SW 1271 (cell line): Measurements from ENCODE around the gene TGFB1I1.

Experiments used
- DNase-seq, 2 experiments: peaks; one replicate each; lab custom pipeline; 2025; lab: John Stamatoyannopoulos, UW

Gene TGFB1I1

DNA sequence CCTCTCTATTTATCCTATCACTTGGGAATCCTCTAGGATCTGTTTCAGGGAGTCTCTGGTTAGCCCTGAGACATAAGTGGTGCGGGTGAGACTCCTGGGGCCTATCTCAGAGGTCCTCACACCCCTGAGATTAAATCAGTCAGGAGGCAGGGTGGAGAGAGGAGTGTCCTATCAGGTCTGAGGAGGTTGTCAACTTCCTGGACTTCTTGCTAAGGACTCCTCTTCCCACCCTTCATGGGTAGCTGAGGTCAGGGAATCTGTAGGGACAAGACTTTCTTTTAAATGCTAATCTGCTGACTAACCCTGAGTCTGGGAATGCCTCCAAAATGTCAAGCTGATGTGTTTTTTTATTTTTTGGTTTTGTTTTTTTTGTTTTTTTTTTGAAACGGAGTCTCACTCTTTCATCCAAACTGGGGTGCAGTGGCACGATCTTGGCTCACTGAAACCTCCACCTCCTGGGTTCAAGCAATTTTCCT, 19.3 kb upstream of the TGFB1I1 start:
- DNase-seq = peak in 1 of 2 experiments; percentile 80

DNA sequence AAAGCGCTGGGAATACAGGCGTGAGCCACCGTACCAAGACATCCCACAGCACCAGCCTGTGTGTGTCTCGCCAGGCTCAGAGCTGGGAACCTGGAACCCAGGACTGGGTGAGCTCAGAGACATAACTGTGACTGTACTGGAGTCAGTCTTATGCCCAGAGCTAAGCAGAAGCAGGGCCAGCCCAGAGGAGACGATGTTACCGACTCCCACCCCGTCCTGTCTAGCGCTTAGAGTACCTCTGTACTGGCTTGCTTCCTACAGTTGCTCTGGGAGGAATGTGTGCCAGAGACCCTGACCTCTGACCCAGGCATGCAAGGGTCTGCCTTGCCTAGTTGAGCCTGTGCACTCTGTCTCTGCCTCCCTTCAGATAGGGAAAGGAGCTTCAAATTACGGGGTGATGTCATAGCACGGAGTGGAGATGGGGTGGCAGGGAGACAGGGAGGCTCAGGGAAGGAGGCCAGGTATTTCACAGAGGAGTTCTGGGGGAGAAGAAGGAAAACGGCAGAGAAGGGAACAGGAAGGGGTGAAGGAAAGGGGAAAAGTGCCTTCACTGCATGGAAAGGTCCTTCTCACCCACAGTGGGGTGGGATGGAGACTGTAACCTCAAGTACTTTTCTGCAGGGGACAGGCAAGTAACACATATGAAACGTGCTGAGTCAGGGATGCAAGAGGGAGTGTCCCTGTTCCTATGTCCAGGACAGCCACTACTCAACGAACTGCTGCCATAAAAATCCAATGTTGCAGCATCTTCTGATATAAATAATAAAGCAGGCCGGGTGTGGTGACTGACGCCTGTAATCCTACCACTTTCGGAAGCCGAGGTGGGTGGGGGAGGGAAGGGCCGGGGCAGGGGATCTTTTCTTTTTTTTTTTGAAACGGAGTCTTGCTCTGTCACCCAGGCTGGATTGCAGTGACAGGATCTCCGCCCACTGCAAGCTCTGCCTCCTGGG, 18.4 kb upstream of the TGFB1I1 start:
- peak in 1 of 2 experiments; percentile 57 for DNase-seq

DNA sequence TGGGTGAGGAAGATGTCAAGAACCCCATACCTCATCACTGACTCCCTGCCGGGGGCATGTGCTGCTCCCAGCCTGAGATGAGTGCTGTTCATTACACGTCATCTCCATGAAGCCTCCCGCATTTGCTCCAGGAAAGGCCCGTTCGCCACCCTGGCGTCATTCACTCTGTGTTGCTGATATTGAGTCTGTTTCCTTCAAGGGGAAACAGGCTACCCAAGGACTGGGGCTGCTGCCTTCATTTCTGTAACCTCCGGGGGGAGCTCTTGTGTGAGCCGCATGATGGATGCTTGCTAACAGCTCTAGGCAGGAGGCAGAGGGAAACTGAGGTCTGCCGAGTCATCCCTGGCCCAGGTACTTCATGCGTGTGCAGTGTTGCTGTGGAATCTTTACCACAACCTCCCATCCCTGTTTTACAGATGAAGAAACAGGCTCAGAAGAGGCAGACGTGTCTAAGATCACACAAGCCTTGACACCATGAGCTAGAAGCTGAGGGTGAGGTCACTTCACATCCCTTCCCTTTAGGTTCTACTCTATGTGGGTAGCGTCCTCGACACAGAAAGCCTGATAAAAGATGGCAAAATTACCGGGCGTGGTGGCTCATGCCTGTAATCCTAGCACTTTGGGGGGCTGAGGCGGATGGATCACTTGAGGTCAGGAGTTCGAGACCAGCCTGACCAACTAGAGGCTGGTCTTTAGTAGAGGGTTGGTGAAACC, 16.2 kb upstream of the TGFB1I1 start:
- no peak for DNase-seq

DNA sequence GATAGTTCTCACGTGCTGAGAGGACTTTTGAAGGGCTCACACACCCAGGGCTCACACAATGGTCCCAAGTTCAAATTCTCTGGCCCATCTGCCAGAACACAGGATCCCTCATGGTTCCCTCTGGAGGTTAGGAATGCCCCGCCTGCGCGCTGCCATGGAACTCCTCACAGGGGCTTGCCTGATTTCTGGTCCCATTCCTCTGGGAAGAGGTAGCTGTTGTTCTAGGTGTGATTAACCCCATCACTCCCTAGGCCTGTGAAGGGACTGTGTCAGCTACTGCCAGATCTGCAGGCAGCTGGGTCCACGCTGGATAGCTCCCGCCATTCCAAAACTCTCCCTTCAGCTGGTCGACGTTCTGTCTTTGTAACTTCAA, 15.0 kb upstream of the TGFB1I1 start:
- no peak for DNase-seq

DNA sequence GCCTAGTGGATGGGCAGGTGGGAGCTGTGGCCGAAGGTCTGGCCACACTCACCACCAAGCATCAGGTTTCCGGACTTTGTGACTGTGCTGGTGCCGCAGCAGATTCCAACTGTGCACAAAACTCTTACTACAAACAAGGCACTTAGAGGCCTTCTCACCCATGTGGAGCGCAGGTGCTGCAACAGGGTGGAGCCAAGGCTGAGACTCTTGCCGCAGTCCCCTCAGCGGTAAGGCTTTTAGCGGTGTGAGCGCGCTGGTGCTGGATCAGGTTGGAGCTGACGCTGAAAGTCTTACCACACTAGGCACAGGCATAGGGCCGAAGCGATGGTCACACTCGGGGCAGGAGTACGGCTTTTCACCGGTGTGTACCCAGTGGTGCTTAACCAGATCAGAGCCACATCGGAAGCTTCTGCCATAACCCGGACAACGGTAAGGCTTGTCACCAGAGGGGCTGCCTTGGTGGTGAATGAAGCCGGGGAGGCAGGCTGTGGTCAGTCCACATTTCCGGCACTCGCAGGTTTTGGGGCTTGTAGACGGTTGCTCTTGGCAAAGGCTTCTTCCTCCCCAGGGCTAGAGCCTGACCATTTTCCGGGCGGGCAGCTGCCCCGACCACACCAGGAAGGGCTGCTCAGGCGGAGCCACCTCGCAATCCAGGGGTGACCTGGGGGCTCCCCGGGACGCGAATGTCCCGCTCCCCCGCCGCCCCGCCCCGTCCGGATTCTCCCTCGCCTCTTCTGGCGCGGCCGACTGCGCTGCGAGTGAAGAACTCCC, 13.7 kb upstream of the TGFB1I1 start:
- DNase-seq = peak in 1 of 2 experiments; percentile 44

DNA sequence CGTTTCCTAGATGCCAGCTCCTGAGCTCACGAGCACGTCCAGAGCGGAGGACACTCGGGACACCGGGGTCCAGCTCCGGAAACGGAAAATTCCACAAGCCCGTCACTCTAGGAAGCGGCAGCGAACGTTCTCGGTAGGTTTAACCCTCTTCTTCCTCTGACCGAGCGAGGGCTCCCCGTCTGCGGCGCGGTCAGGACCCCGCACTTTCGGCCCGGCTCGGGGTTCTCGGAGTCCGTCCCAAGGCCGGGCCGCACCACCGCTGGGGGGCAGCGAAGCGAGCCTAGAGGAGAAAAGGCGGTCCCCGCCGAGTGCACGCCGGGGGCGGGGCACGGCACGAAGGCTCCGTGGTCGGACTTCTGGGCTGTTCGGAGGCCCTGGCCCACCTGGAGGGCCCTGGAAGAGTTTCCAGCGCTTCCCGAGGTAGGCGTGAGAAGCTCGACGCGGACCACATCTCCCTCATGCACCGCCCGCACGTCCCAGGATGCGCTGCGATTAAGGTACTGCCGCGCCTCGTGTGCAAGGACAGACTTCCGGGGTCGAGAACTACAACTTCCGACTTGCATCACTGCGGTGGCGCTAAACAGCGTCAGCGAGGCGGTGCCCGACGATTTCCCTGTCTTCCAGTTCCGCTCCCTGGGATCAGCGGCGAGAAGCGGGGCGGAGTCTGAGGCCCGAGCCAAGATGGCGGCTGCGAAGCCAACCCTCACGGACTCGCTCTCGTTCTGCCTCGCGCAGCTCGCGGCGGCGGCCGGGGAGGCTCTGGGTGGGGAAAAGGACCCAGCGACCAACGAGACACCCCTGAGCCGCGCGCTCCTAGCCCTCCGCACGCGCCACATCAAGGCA, 12.9 kb upstream of the TGFB1I1 start, which contains the start of gene ARMC5:
ARMC5 (plus strand) TSS at position 658 of the 843 bp plus-strand sequence; CDS start at position 682, 24 bp downstream.
- peak; percentile 90 to 95 for DNase-seq

DNA sequence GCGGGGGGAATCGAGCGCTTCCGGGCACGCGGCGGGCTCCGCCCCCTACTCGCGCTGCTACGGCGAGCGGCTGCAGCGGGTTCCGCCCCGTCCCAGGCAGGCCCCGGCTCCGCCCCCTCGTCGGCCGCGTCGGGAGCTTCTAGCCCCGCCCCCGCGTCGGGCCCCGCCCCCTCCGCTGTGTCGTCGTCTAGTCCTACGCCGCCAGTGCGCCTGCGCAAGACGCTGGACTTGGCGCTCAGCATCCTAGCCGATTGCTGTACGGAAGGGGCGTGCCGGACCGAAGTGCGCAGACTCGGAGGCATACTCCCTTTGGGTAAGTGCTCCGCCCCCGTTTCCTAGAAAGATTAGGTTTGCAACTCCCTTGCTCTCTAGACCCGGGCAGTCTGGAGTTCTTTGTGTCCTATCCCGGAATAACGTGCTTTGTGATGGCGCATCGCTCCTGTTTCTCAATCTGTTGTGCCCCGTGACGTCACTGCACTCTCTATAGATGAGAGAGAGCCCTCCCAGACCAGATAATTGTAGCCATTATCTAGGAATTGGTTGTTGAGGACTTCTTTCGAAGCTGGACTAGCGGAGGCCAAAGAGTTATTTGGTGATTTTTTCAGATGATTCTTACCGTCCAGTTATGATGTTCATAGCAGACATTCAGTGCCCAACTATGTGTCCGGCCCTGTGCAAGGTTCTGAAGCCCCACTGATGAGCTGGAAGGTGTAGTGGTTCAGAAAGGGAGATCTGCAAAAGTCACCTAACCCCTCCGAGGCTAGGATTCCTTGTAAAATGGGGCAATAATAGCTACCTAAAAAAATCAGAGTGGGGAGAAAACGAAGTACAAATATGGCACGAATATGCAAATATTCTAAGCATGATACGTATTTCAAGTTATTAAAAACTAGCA, 12.0 kb upstream of the TGFB1I1 start:
- DNase-seq = peak; percentile 97

DNA sequence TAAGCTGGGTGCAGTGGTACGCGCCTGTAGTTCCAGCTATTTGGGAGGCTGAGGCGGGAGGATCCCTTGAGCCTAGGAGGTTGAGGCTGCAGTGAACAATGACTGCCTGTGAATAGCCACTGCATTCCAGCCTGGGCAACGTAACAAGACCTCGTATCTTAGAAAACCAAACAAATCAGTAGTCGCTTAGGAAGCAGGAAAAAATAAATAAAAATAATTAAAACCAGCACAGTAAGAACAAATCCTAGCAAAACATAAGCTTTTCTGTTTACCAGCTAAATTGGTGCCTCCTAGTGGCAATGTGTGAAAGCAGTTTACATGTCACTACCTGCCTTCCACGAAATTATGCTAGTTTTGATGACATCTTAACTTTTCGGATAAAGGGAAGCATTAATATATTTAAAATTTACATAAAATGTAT, 11.4 kb upstream of the TGFB1I1 start:
- DNase-seq = peak in 1 of 2 experiments; percentile 52

DNA sequence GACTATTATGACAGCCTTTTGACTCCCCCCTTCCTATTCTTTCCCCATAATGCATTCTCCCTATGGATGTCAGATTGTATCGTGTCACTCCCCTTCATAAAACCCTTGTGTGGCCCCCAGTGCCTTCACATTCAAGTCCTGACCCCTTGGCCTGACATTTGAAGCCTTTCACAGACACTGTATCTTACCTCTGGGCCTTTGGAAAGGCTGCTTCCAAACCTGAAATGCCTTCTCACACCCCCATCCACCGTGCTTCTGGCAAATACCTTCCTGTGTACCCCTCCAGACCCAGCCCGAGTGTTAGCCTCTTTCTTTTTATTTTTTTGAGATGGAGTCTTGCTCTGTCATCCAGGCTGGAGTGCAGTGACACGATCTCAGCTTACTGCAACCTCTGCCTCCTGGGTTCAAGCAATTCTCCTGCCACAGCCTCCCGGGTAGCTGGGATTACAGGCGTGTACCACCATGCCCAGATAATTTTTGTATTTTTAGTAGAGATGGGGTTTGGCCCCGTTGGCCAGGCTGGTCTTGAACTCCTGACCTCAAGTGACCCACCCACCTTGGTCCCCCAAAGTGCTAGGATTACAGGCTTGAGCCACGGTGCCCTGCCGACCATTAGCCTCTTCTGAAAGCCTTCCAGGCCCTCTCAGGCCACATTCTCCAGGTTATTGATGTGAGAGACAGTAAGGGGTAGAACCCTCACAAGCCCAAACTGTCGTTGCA, 10.6 kb upstream of the TGFB1I1 start:
- DNase-seq = no peak

DNA sequence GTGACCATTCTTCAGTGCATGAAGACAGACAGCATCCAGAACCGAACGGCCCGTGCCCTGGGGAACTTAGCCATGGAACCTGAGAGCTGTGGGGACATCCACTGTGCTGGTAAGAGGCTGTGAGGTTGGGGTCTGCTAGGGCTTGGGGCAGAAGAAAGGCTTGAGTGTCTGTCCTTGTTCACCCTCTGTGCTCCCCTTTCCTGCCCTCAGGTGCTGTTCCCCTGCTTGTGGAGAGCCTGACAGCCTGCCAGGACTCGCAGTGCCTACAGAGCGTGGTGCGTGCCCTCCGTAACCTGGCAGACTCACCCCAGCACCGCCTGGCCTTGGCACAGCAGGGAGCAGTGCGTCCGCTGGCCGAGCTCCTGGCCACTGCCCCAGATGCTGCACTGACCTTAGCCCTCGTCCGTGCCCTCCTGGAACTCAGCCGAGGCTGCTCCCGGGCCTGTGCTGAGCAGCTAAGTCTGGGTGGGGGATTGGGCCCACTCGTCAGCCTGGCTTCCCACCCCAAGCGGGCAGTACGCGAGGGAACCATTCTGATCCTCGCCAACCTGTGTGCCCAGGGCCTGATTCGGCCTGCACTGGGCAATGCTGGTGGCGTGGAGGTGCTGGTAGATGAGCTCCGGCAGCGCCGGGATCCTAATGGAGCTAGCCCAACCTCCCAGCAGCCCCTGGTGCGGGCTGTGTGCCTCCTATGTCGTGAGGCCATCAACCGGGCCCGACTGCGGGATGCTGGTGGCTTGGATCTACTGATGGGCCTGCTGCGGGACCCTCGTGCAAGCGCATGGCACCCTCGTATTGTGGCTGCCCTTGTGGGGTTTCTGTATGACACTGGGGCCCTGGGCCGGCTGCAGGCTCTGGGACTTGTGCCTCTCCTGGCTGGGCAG, 9.8 kb upstream of the TGFB1I1 start:
- DNase-seq = no peak

DNA sequence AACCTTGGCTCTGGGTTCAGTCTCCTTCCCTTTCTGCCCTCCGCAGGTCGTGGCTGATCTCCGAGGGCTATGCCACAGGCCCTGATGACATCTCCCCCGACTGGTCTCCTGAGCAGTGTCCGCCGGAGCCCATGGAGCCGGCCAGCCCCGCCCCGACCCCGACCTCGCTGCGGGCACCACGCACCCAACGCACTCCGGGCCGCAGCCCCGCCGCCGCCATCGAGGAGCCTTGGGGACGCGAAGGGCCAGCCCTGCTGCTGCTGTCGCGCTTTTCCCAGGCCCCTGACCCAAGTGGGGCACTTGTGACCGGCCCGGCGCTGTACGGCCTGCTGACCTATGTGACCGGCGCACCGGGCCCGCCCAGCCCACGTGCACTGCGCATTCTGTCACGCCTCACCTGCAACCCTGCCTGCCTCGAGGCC, 7.6 kb upstream of the TGFB1I1 start:
- DNase-seq = no peak

DNA sequence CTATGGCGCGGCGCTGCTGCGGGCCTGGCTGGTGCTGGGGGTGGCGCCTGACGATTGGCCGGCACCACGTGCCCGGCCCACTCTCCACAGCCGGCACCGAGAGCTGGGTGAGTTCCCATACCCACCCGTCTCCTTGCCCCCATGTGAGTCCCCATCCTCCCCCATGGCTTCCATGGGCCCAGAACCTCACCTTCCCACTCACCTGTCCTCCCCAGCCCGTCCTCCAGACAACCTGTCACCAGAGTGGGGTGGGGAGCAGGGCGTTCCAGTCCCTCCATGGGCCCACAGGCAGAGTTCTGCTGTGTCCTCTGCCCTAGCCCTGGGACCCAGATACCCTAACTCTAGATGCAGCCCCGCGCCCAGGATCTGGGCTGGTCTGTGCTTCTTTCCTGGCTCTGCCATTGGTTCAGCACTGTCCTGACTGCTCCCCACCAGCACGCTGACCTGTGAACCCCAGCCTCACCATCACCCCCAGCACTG, 7.1 kb upstream of the TGFB1I1 start:
- no peak for DNase-seq

DNA sequence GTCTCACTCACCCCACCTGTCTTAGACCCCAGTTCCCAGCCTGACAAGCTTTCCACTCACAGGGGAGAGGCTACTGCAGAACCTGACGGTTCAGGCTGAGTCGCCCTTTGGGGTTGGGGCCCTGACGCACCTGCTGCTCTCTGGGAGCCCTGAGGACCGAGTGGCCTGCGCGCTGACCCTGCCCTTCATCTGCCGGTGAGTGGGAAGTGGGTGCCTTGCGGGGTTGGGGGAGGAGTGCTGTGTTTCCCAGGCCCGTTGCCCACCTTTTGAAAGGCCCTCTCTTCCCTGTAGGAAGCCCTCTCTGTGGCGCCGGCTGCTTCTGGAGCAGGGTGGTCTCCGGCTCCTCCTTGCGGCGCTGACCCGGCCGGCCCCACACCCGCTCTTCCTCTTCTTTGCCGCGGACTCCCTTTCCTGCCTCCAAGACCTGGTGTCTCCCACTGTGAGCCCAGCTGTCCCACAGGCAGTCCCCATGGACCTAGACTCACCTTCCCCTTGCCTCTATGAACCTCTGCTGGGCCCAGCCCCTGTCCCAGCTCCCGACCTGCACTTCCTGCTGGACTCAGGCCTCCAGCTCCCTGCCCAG, 6.1 kb upstream of the TGFB1I1 start:
- no peak for DNase-seq

DNA sequence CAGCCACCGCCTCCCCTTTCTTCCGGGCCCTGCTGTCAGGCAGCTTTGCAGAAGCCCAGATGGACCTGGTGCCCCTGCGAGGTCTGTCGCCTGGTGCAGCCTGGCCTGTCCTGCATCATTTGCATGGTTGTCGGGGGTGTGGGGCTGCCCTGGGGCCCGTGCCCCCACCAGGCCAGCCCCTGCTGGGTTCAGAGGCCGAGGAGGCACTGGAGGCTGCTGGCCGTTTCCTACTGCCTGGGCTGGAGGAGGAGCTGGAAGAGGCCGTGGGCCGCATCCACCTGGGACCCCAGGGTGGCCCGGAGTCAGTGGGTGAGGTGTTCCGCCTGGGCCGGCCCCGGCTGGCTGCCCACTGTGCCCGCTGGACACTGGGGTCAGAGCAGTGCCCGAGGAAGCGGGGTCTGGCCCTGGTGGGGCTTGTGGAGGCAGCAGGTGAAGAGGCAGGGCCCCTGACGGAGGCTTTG, 5.5 kb upstream of the TGFB1I1 start:
- DNase-seq = no peak

DNA sequence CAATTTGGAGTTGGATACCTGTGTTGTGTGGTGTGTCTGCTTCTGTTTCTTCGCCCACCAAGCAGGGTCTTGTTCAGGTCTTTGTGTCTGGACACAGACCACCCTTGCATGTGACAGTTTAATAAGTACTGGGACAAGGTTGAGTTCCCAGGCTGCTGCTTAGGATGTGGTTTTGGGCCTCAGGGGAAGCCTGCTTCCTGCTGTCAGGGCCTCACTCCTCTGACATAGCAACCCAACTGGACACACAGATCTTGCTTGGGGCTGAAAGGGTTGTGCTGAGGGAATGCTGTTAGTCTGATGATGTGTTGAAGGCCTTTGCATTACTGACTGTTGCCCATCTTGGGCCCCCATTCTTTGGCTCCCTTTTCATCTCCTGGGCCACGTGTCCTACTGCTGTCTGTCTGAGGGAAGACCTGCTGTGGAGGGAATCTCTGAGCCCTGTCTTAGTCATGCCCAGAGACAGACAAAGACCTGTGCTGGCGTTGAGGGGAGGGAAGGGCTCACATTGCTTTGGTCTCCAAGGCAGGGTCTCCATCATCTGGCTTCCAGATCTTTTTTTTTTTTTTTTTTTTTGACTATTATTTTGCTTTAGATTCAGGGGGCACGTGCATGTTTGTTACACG, 4.7 kb upstream of the TGFB1I1 start:
- no peak for DNase-seq

DNA sequence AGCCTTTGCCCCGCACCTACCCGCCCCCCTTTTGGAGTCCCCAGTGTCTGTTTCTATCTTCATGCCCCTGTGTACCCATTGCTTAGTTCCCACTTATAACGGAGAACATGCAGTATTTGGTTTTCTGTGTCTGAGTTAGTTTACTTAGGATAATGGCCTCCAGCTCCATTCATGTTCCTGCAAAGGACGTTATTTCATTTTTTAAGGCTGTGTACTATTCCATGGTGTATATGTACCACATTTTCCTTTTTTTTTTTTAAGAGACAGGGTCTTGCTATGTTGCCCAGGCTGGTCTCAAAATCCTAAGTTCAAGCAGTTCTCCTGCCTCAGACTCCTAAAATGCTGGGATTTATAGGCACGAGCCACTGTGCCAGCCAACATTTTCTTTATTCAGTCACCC, 4.1 kb upstream of the TGFB1I1 start:
- no peak for DNase-seq

DNA sequence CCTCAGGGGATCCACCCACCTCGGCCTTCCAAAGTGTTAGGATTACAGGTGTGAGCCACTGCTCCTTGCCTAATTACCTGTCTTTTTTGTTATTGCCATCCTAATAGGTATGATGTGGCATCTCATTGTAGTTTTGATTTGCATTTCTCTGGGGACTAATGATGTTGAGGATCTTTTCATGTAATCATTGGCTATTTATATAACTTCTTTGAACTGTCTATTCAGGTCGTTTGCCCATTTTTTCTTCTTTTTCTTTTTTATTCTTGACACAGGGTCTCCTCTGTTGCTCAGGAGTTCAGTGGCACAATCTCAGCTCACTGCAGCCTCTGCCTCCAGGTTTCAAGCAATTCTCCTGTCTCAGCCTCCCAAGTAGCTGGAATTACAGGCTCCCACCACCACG, 1.3 kb upstream of the TGFB1I1 start:
- DNase-seq = no peak
